Caco-2 (cell line): ENCODE measurements around the gene CTNND2. TPM values are rescaled to one million over a fixed set of nuclear protein-coding genes. Genes with fewer than 3 reads are reported as not detected.

ENCODE experiments used
- BruUV-seq: library from RNA; stranded (reverse); fragments of 400-500 nt; replicated peaks from 2 replicates; lab custom pipeline; 2021; lab: Mats Ljungman, UMichigan
- CTCF ChIA-PET: fragments of 300-600 bp; sonication (Branson Sonifier 250); formaldehyde crosslinking; loops from one replicate; lab custom pipeline; 2022; ENCODE audit warnings: antibody characterized with exemption; lab: Charles Lee
- POLR2A ChIA-PET: fragments of 300-600 bp; sonication (Branson Sonifier 250); formaldehyde crosslinking; loops from one replicate; lab custom pipeline; 2022; ENCODE audit warnings: antibody characterized with exemption; lab: Charles Lee
- DNase-seq, 2 experiments: peaks; one replicate each; pipeline versions ENCODE4 v3.0.0 to v3.0.0-alpha.2; 2020 to 2022
- H3K27me3 ChIP-seq: replicated peaks from 2 replicates; pipeline ENCODE4 v1.6.0; 2011; ENCODE audit warnings: low read length; ENCODE audit not compliant: control insufficient read depth, insufficient read depth
- H3K36me3 ChIP-seq: 2 replicates; pipeline ENCODE4 v1.5.1; 2011; ENCODE audit warnings: low read length; ENCODE audit not compliant: control insufficient read depth, insufficient read depth
- H3K4me1 ChIP-seq: fragments of 250-450 bp; sonication (Bioruptor Pico); 2 replicates; pipeline ENCODE4 v1.5.1; 2020; ENCODE audit warnings: mild to moderate bottlenecking
- H3K4me3 ChIP-seq: 2 replicates; pipeline ENCODE4 v1.5.1; 2011; ENCODE audit warnings: low read depth, mild to moderate bottlenecking, control low read depth, low read length
- H3K9me3 ChIP-seq: fragments of 250-450 bp; sonication (Bioruptor Pico); 2 replicates; pipeline ENCODE4 v1.5.1; 2020; ENCODE audit warnings: mild to moderate bottlenecking, moderate library complexity
- H3K27ac Mint-ChIP-seq: one replicate; pipeline ENCODE4 v1.8.0; 2022; ENCODE audit warnings: mixed read lengths; ENCODE audit not compliant: unreplicated experiment
- H3K27me3 Mint-ChIP-seq: one replicate; pipeline ENCODE4 v1.8.0; 2022; ENCODE audit warnings: mixed read lengths; ENCODE audit not compliant: insufficient read depth, unreplicated experiment
- H3K36me3 Mint-ChIP-seq: one replicate; pipeline ENCODE4 v1.8.0; 2022; ENCODE audit warnings: mild to moderate bottlenecking, mixed read lengths; ENCODE audit not compliant: insufficient read depth, unreplicated experiment
- H3K4me1 Mint-ChIP-seq: one replicate; pipeline ENCODE4 v1.8.0; 2022; ENCODE audit warnings: low read depth, mixed read lengths; ENCODE audit not compliant: unreplicated experiment
- H3K4me3 Mint-ChIP-seq: one replicate; pipeline ENCODE4 v1.8.0; 2022; ENCODE audit warnings: mild to moderate bottlenecking, moderate library complexity, mixed read lengths; ENCODE audit not compliant: unreplicated experiment
- H3K9me3 Mint-ChIP-seq: one replicate; pipeline ENCODE4 v1.8.0; 2022; ENCODE audit warnings: mixed read lengths; ENCODE audit not compliant: unreplicated experiment
- CTCF ChIP-seq, 2 experiments: fragments of 200-600 bp in 1 of 2; IDR thresholded peaks; 1 replicate in 1 of 2; 2 replicates in 1 of 2; pipeline versions ENCODE4 v1.5.1 to v1.8.0; 2011 to 2022; ENCODE audit warnings: antibody characterized with exemption in 1 of 2, control low read depth in 1 of 2, inconsistent platforms in 1 of 2, low read depth in 1 of 2, low read length in 1 of 2, mild to moderate bottlenecking in 1 of 2, moderate library complexity in 1 of 2; ENCODE audit not compliant: insufficient read depth in 1 of 2, severe bottlenecking in 1 of 2, unreplicated experiment in 1 of 2
- intact Hi-C: fragments of 100-400 bp; cut with micrococcal nuclease; formaldehyde crosslinking; loops from one replicate; pipeline ENCODE4 v1.10.0; 2022; ENCODE audit not compliant: unreplicated experiment
- total RNA-seq: library from RNA; stranded (reverse); gene quantifications from 2 replicates; pipeline ENCODE4 v1.2.3, GENCODE V29; 2022

CTNND2 gene
- total RNA-seq, 1 experiment from 2014 or later = 0.32 TPM

- peaks cover 5% of the 10 kb centered on the region for H3K36me3 Mint-ChIP-seq
- H3K27me3 Mint-ChIP-seq = peaks cover 15% of the 10 kb centered on the region
- Histone ChIP-seq H3K9me3 (no peaks in the 10 kb centered on the region), H3K27me3 (no peaks in the 10 kb centered on the region; the same call in 1 of the 2 replicates), H3K4me3 (no peak overlapping the region), H3K4me1 (no peaks in the 10 kb centered on the region), H3K36me3 (no peaks in the 10 kb centered on the region)
- TF ChIP-seq CTCF (IDR thresholded peaks at IDR 0.05; ENCODE audit: insufficient read depth in 1 of 2, low read depth in 1 of 2, low read length in 1 of 2, severe bottlenecking in 1 of 2, unreplicated experiment in 1 of 2) = no peak
- H3K27ac Mint-ChIP-seq = no peak overlapping the region
- no peaks in the 10 kb centered on the region for H3K9me3 Mint-ChIP-seq
- ChIA-PET POLR2A (no interaction called here), CTCF (no interaction called here)
- DNase-seq = no peak
- no peaks in the 10 kb centered on the region for H3K4me1 Mint-ChIP-seq
- no peak overlapping the region for H3K4me3 Mint-ChIP-seq
- intact Hi-C loops = no loop called here
- BruUV-seq = no TSS peak
These were observed 958.2 kb downstream of the CTNND2 start for GRCh38 chr5:10946050-10946449.

- H3K4me1 ChIP-seq = no peaks in the 10 kb centered on the region
- H3K36me3 ChIP-seq = no peaks in the 10 kb centered on the region
- intact Hi-C loops = no loop called here
- ChIA-PET POLR2A (no interaction called here), CTCF (no interaction called here)
- Mint-ChIP-seq H3K9me3 (no peaks in the 10 kb centered on the region), H3K4me1 (no peaks in the 10 kb centered on the region), H3K27ac (no peak overlapping the region), H3K27me3 (peaks cover 9% of the 10 kb centered on the region), H3K4me3 (no peak overlapping the region), H3K36me3 (peaks cover 5% of the 10 kb centered on the region)
- TF ChIP-seq CTCF (IDR thresholded peaks at IDR 0.05; ENCODE audit: insufficient read depth in 1 of 2, low read depth in 1 of 2, low read length in 1 of 2, severe bottlenecking in 1 of 2, unreplicated experiment in 1 of 2) = no peak
- H3K9me3 ChIP-seq = no peaks in the 10 kb centered on the region
- BruUV-seq = no TSS peak
- no peak overlapping the region for H3K4me3 ChIP-seq
- H3K27me3 ChIP-seq = no peaks in the 10 kb centered on the region; the same call in 1 of the 2 replicates
- no peak for DNase-seq
These were observed 962.3 kb downstream of the CTNND2 start for GRCh38 chr5:10941900-10942299.

- CTCF ChIA-PET = no interaction called here
- POLR2A ChIA-PET = no interaction called here
These were observed 968.0 kb downstream of the CTNND2 start for GRCh38 chr5:10936081-10936855.

More at GRCh38 chr5:10936081-10936855, 968.0 kb downstream of the CTNND2 start:
- H3K27ac Mint-ChIP-seq = no peak overlapping the region
- TF ChIP-seq CTCF (IDR thresholded peaks at IDR 0.05; ENCODE audit: insufficient read depth in 1 of 2, low read depth in 1 of 2, low read length in 1 of 2, severe bottlenecking in 1 of 2, unreplicated experiment in 1 of 2) = no peak
- H3K9me3 Mint-ChIP-seq = no peaks in the 10 kb centered on the region
- Histone ChIP-seq H3K36me3 (no peaks in the 10 kb centered on the region), H3K9me3 (no peaks in the 10 kb centered on the region), H3K27me3 (no peaks in the 10 kb centered on the region), H3K4me1 (no peaks in the 10 kb centered on the region), H3K4me3 (no peak overlapping the region)
- H3K4me3 Mint-ChIP-seq = no peak overlapping the region
- H3K36me3 Mint-ChIP-seq = no peaks in the 10 kb centered on the region
- no peak for DNase-seq
- intact Hi-C loops = no loop called here
- no TSS peak for BruUV-seq
- H3K4me1 Mint-ChIP-seq = no peaks in the 10 kb centered on the region
- H3K27me3 Mint-ChIP-seq = peaks cover 7% of the 10 kb centered on the region
